NT2/D1 (cell line): ENCODE data around the gene NTF3.

ENCODE experiments used
- DNase-seq: peaks from one replicate; pipeline ENCODE4 v3.0.0-alpha.2; 2011; ENCODE audit warnings: low read depth, low spot score
- H3K27me3 ChIP-seq: 2 replicates; pipeline ENCODE4 v1.6.0; 2011; ENCODE audit warnings: mild to moderate bottlenecking; ENCODE audit not compliant: insufficient read length, insufficient read depth
- H3K36me3 ChIP-seq: 2 replicates; pipeline ENCODE4 v1.6.1; 2011; ENCODE audit warnings: mild to moderate bottlenecking, low read length, mixed read lengths; ENCODE audit not compliant: insufficient read depth, insufficient read length
- H3K4me1 ChIP-seq: 2 replicates; pipeline ENCODE4 v1.5.1; 2011; ENCODE audit not compliant: insufficient read depth, insufficient read length
- H3K4me3 ChIP-seq: 2 replicates; pipeline ENCODE4 v1.5.1; 2011; ENCODE audit warnings: low read depth; ENCODE audit not compliant: insufficient read length
- H3K9ac ChIP-seq: 2 replicates; pipeline ENCODE4 v1.6.0; 2011; ENCODE audit warnings: low read depth; ENCODE audit not compliant: insufficient read length
- H3K9me3 ChIP-seq: 2 replicates; pipeline ENCODE4 v1.5.1; 2011; ENCODE audit warnings: mild to moderate bottlenecking, low read length; ENCODE audit not compliant: insufficient read depth
- SUZ12 ChIP-seq: IDR thresholded peaks from 2 replicates; pipeline ENCODE4 v1.6.1; 2011; ENCODE audit not compliant: insufficient read length, insufficient read depth; ENCODE audit errors: extremely low read depth
- YY1 ChIP-seq: IDR thresholded peaks from 2 replicates; pipeline ENCODE4 v1.6.1; 2011; ENCODE audit not compliant: insufficient read length, insufficient read depth
- ZNF274 ChIP-seq: IDR thresholded peaks from 2 replicates; pipeline ENCODE4 v1.6.1; 2011; ENCODE audit warnings: mild to moderate bottlenecking, low read depth, low read length

Gene NTF3

DNA sequence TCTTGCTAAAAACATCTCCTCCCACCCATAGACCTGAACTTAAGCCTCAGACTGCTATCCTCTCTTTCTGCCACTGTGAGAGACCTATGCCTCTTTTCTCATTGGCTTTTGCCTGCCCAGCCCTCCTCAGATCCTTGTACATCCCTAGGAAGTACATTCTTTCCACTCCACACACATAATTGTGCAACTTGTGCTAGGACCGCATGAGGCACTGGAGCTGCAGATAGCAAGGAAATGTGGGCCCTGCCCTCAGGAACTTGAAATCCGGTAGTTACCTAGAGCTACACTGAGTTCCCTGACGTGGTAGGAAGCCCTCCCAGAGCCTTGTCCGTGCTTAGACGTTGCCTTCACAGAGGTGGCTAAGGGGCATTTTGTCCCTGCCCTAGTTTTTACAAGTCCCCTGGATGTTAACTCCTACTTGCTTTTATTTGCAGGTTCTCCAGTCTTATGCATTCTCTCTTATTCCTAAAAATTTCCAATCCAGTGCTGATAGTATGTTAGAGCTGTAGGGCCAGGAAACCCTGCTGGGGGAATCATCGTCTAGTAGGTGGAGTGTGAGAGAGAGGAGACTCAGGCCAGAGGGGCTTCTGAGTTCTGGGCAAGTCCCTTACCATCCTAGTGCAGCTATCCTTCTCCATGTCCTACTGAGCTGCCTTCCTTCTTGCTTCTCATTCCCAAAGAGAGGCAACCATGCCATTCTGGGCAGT, 41.3 kb downstream of the NTF3 start:
- no peaks in the 10 kb centered on the region for H3K27me3 ChIP-seq
- no peak for DNase-seq
- no peaks in the 10 kb centered on the region for H3K4me1 ChIP-seq

DNA sequence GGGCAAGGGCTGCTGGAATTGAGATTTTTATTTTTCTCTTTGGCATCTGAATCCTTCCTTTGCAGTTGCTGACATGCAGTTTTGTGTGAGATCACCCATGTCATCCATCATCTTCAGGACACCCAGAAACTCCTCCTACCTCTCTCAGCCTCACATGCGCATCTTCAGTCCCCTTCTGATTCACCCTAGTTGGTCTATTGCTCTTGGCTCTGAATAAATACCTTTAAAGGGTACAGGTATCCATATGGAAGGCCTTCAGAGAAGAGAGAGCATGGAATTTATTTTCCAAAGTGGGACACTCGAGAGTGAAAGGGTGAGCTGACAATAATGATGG, 41.8 kb downstream of the NTF3 start:
- no peak for TF ChIP-seq ZNF274
- TF ChIP-seq SUZ12: no peak
- TF ChIP-seq YY1: no peak
- Histone ChIP-seq H3K9me3 (no peaks in the 10 kb centered on the region), H3K4me3 (no peak overlapping the region), H3K9ac (no peak overlapping the region), H3K27me3 (no peaks in the 10 kb centered on the region), H3K4me1 (no peaks in the 10 kb centered on the region), H3K36me3 (peaks cover 7% of the 10 kb centered on the region)
- no peak for DNase-seq

More for the DNA sequence above, 41.3 kb downstream of the NTF3 start:
- H3K4me3 ChIP-seq: no peak overlapping the region
- H3K9ac ChIP-seq: no peak overlapping the region
- H3K36me3 ChIP-seq: peaks cover 9% of the 10 kb centered on the region
- no peak for TF ChIP-seq SUZ12
- H3K9me3 ChIP-seq: no peaks in the 10 kb centered on the region

DNA sequence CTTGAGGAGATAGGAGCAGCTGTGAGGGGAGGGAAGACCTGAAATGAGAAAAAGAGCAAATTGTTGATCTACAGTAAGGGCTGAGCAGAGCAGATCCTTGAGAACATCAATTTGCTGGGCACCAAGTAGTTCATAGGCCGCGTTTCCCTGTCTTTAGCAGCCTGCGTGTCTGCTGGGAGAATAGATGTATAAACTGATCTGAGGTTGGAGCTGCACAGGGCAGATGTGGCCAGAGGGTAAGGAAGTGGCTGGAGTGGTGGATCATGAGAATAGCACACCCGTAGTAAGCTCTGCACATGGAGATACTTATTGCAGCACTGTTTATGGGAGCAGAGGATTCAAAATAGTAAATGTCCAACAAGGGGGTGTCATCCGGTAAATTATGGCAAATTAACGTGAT, 44.4 kb downstream of the NTF3 start:
- Histone ChIP-seq H3K27me3 (no peaks in the 10 kb centered on the region), H3K9ac (no peak overlapping the region), H3K36me3 (no peaks in the 10 kb centered on the region), H3K4me3 (no peak overlapping the region), H3K4me1 (peaks cover 10% of the 10 kb centered on the region), H3K9me3 (no peaks in the 10 kb centered on the region)
- TF ChIP-seq YY1 (no peak), ZNF274 (no peak), SUZ12 (no peak)
- DNase-seq: no peak

DNA sequence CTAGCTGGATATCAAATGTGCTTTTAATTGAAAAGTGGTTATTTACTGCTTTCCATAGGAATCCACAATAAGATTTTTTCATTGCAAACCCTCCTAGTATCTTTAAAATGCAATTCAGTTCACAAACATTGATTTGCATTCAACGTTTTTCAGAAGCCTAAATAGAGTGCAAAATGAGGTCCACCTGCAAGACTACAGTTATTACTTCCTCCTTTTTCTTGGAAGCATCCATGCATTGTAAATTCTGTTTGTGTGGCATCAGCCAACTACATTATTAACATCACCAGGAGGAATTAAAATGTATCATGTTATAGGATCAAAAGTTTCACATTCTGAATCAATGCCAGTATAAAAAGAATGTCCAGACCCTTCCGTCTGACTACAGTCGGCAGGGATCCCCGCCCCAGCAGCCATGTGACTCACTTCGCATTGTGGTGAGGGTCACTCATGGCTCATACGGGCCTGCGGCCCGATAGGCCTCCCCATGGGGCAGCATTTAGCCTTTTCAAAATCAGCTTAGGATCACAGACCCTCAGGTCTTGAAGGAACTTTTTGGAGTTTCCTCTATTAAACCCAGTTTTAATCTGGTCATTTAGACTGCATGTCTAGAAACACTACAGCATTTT, 46.3 kb downstream of the NTF3 start:
- Histone ChIP-seq H3K27me3 (no peaks in the 10 kb centered on the region), H3K9ac (no peak overlapping the region), H3K4me1 (peaks cover 12% of the 10 kb centered on the region), H3K4me3 (no peak overlapping the region), H3K9me3 (no peaks in the 10 kb centered on the region), H3K36me3 (peaks cover 10% of the 10 kb centered on the region)
- DNase-seq: no peak
- TF ChIP-seq SUZ12 (no peak), ZNF274 (no peak), YY1 (no peak)

DNA sequence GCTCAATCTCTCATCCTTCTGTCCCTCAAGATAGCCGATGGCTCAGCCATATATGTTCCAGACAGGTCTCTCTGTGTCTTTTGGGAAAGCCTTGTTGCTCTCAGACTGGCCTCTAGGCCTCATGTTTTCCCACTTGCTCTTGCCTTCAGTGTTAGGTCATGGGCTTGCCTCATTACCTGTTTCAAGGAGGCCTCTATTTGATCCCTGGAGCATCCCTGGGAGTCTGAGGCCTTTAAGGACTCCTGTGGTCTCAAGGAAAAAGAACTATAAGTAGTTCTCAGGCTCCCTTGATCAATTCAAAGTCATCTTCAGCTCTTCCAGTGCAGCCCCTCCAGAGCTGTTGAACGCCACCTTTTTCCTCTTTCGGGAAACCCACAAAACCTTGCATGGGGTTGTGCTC, 47.9 kb downstream of the NTF3 start:
- peaks cover 12% of the 10 kb centered on the region for H3K4me1 ChIP-seq
- H3K27me3 ChIP-seq: no peaks in the 10 kb centered on the region
- no peak overlapping the region for H3K9ac ChIP-seq
- no peaks in the 10 kb centered on the region for H3K9me3 ChIP-seq
- peak; percentile 13 for DNase-seq
- TF ChIP-seq SUZ12 (no peak), YY1 (no peak), ZNF274 (no peak)
- H3K36me3 ChIP-seq: peaks cover 17% of the 10 kb centered on the region
- no peak overlapping the region for H3K4me3 ChIP-seq

DNA sequence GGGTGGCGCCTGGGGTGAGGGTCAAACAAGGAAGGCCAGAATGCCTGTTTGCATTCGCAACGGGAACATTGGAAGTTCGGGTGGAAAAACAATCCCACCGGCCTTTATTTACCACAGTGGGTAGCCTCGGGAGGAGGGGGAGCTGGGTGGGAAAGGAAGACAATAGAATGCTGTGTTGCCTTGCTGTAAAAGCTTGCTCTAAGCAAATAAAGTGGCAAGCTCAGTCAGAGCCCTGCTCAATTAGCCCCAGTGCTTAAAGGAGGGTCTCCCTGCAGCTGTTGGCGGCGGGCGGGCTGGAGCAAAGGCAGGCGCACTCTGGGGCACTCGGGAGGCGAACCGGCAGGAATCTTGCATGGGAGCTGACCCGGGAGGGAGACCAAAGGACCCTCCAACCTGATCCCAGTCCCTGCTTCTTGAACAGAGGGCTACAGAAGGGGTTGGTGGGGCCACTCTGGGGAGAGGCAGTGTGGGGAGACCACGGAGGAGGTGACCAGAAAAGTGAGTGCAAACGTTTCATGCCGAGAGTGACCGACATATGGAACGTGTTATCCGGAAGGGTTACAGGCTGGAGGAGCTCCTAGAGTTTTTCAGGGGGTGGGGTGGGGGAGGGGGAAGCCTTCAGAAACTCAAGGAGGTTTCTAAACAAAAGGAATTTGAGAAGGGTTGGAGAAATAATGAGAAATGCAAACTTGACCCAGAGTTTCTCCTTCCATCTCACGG, 48.5 kb downstream of the NTF3 start:
- peaks cover 17% of the 10 kb centered on the region for H3K36me3 ChIP-seq
- DNase-seq: peak; percentile 35
- no peaks in the 10 kb centered on the region for H3K9me3 ChIP-seq
- TF ChIP-seq ZNF274: no peak
- no peak for TF ChIP-seq YY1
- TF ChIP-seq SUZ12: no peak
- no peaks in the 10 kb centered on the region for H3K27me3 ChIP-seq
- H3K4me3 ChIP-seq: peak overlapping the region; percentile 47
- H3K4me1 ChIP-seq: peaks cover 12% of the 10 kb centered on the region
- peak overlapping the region; percentile 77 for H3K9ac ChIP-seq

DNA sequence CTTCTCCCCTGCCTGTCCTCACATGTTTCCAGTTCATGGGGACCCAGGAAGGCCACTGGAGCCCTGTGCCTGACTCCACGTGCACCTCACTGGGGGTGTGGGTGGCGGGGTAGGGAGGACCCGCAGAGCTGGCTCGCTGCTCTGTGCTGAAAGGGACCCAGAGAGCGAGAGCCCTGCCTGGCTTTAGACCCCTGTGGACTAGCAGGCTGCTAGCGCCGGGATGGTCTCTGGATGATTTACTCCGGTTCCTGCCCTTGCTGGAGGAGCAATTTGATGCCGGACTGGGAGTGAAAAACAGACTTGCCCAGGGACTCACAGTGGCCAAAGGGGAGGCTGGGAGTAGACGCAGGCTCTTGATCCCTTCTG, 49.0 kb downstream of the NTF3 start:
- Histone ChIP-seq H3K4me3 (peak overlapping the region; percentile 47), H3K9me3 (no peaks in the 10 kb centered on the region), H3K27me3 (no peaks in the 10 kb centered on the region), H3K4me1 (peaks cover 12% of the 10 kb centered on the region), H3K36me3 (peaks cover 19% of the 10 kb centered on the region), H3K9ac (peak overlapping the region; percentile 75)
- TF ChIP-seq SUZ12 (no peak), ZNF274 (no peak), YY1 (no peak)
- peak; percentile 20 for DNase-seq
